Stimulated activated CD4-positive, alpha-beta T cell treated with anti-CD3 and anti-CD28 coated beads, Interleukin-15, amount 100 ng/mL, for 48 hours (primary cell): ENCODE data around the gene PHIP.
"Not testable (repeated sequence)": the region's sequence is repeated elsewhere in the genome, so short reads cannot be mapped to it uniquely, and the experiment has no call there.

Experiments
- DNase-seq, 2 donors: peaks; one replicate each; pipeline ENCODE4 v3.0.0-alpha.2; 2020; ENCODE audit warnings: low read depth in 2 of 2

PHIP gene

GRCh38 chr6:79078075-79078969, at the start of gene PHIP:
PHIP (minus strand) TSS chr6:79078254; CDS start chr6:79078068, 186 bp downstream.
- peak; percentile 84 to 86 for DNase-seq

- DNase-seq = no peak
Measured at GRCh38 chr6:79127660-79128059, 49.6 kb upstream of the PHIP start.

GRCh38 chr6:79119217-79119616, 41.2 kb upstream of the PHIP start:
- no peak for DNase-seq

GRCh38 chr6:79117752-79118151, 39.7 kb upstream of the PHIP start:
- DNase-seq = no peak

GRCh38 chr6:79115553-79116182, 37.6 kb upstream of the PHIP start:
- no peak for DNase-seq

- DNase-seq = no peak
Measured at GRCh38 chr6:79111549-79111948, 33.5 kb upstream of the PHIP start.

- DNase-seq = no peak
Measured at GRCh38 chr6:79101164-79101563, 23.1 kb upstream of the PHIP start.

GRCh38 chr6:79100304-79100703, 22.2 kb upstream of the PHIP start:
- DNase-seq = no peak

- no peak for DNase-seq
Measured at GRCh38 chr6:79094938-79095337, 16.9 kb upstream of the PHIP start.

- DNase-seq = not testable (repeated sequence)
Measured at GRCh38 chr6:79091801-79092200, 13.7 kb upstream of the PHIP start.

GRCh38 chr6:79089552-79090404, 11.7 kb upstream of the PHIP start:
- DNase-seq = no peak

GRCh38 chr6:79084693-79085092, 6.6 kb upstream of the PHIP start:
- no peak for DNase-seq

- no peak for DNase-seq
Measured at GRCh38 chr6:79082304-79082703, 4.2 kb upstream of the PHIP start.

- no peak for DNase-seq
Measured at GRCh38 chr6:79081663-79082062, 3.6 kb upstream of the PHIP start.

GRCh38 chr6:79079561-79080041, 1.5 kb upstream of the PHIP start:
- DNase-seq = no peak

GRCh38 chr6:79077715-79078074, 359 bp downstream of the PHIP start:
- DNase-seq = peak in 1 of 2 donors; percentile 31

GRCh38 chr6:79076782-79077641, 1.0 kb downstream of the PHIP start:
- DNase-seq = peak; percentile 78 to 81

GRCh38 chr6:79076160-79076559, 1.9 kb downstream of the PHIP start:
- DNase-seq = no peak

- DNase-seq = no peak
Measured at GRCh38 chr6:79073888-79074287, 4.2 kb downstream of the PHIP start.

- DNase-seq = no peak
Measured at GRCh38 chr6:79072640-79073181, 5.3 kb downstream of the PHIP start.

GRCh38 chr6:79071547-79071946, 6.5 kb downstream of the PHIP start:
- DNase-seq = no peak
